PC-3 (cell line): ENCODE results near the gene MARCHF9. TPM values are rescaled to one million over a fixed set of nuclear protein-coding genes. Genes with fewer than 3 reads are reported as not detected.

Experiments used
- ATAC-seq: fragments of 200-7000 bp; cut with Tn5 transposase; 2 replicates; pipeline ENCODE4 v1.9.1; 2020; ENCODE audit warnings: mild to moderate bottlenecking, moderate library complexity
- BruUV-seq: library from RNA; stranded (reverse); fragments of 400-500 nt; replicated peaks from 2 replicates; lab custom pipeline; 2021; lab: Mats Ljungman, UMichigan
- CTCF ChIA-PET: fragments of 300-600 bp; sonication (Branson Sonifier 250); formaldehyde crosslinking; loops from one replicate; lab custom pipeline; 2022; ENCODE audit warnings: antibody characterized with exemption; lab: Charles Lee
- POLR2A ChIA-PET: fragments of 300-600 bp; sonication (Branson Sonifier 250); formaldehyde crosslinking; loops from one replicate; lab custom pipeline; 2022; ENCODE audit warnings: antibody characterized with exemption; ENCODE audit not compliant: unreplicated experiment; lab: Charles Lee
- DNase-seq: peaks from one replicate; pipeline ENCODE4 v3.0.0-alpha.2; 2015
- H2AFZ ChIP-seq: fragments of 300-600 bp; sonication (generic); 2 replicates; pipeline ENCODE4 v1.6.0; 2016; ENCODE audit warnings: antibody characterized with exemption, low read length
- H3F3A ChIP-seq: fragments of 300-600 bp; sonication (generic); one replicate; pipeline ENCODE4 v1.6.0; 2017; ENCODE audit warnings: antibody characterized with exemption, low read length, control low read depth, mild to moderate bottlenecking; ENCODE audit not compliant: unreplicated experiment
- H3K27ac ChIP-seq: fragments of 300-600 bp; sonication (generic); 2 replicates; pipeline ENCODE4 v1.5.1; 2016; ENCODE audit warnings: mild to moderate bottlenecking, low read length
- H3K27me3 ChIP-seq: fragments of 300-600 bp; sonication (generic); 2 replicates; pipeline ENCODE4 v1.6.1; 2016; ENCODE audit warnings: low read length, mixed read lengths
- H3K36me3 ChIP-seq: fragments of 300-600 bp; sonication (generic); 2 replicates; pipeline ENCODE4 v1.6.1; 2016; ENCODE audit warnings: low read depth, mixed run types, low read length, mixed read lengths
- H3K4me1 ChIP-seq: fragments of 300-600 bp; sonication (generic); 2 replicates; pipeline ENCODE4 v1.5.1; 2016; ENCODE audit warnings: low read length; ENCODE audit not compliant: insufficient read depth
- H3K4me2 ChIP-seq: fragments of 300-600 bp; sonication (generic); 2 replicates; pipeline ENCODE4 v1.6.0; 2016; ENCODE audit warnings: low read length
- H3K4me3 ChIP-seq: fragments of 300-600 bp; sonication (generic); 2 replicates; pipeline ENCODE4 v1.5.1; 2016; ENCODE audit warnings: mild to moderate bottlenecking, low read length, mixed read lengths
- H3K79me2 ChIP-seq: fragments of 300-600 bp; sonication (generic); 2 replicates; pipeline ENCODE4 v1.6.1; 2017; ENCODE audit warnings: low read length, mixed read lengths
- H3K9ac ChIP-seq: fragments of 300-600 bp; sonication (generic); 2 replicates; pipeline ENCODE4 v1.6.0; 2016; ENCODE audit warnings: mild to moderate bottlenecking, low read length
- H3K9me2 ChIP-seq: fragments of 300-600 bp; sonication (generic); replicated peaks from 2 replicates; pipeline ENCODE4 v1.6.1; 2016; ENCODE audit warnings: mixed run types, low read length, mixed read lengths
- H3K9me3 ChIP-seq: fragments of 300-600 bp; sonication (generic); 2 replicates; pipeline ENCODE4 v1.6.1; 2016; ENCODE audit warnings: low read length, mixed read lengths
- H4K20me1 ChIP-seq: fragments of 300-600 bp; sonication (generic); 2 replicates; pipeline ENCODE4 v1.6.1; 2016; ENCODE audit warnings: low read length, mixed read lengths
- CTCF ChIP-seq: fragments of 300-600 bp; sonication (generic); conservative IDR thresholded peaks from 2 replicates; pipeline ENCODE4 v1.5.1; 2017; ENCODE audit warnings: antibody characterized with exemption, low read depth, mild to moderate bottlenecking, low read length
- EZH2 ChIP-seq: fragments of 300-600 bp; sonication (generic); IDR thresholded peaks from one replicate; pipeline ENCODE4 v1.6.1; 2017; ENCODE audit warnings: antibody characterized with exemption, mild to moderate bottlenecking, low read length; ENCODE audit not compliant: unreplicated experiment
- EZH2phosphoT487 ChIP-seq: fragments of 300-600 bp; sonication (generic); IDR thresholded peaks from 2 replicates; pipeline ENCODE4 v1.6.1; 2018; ENCODE audit warnings: mild to moderate bottlenecking, antibody characterized with exemption, low read length, borderline replicate concordance
- intact Hi-C: fragments of 100-400 bp; cut with micrococcal nuclease; formaldehyde crosslinking; loops from 2 replicates; pipeline ENCODE4 v1.9.0; 2023
- total RNA-seq: library from RNA; depleted of rRNA; stranded (reverse); fragments of >200 nt; gene quantifications from 2 replicates; pipeline ENCODE4 v1.2.3, GENCODE V29; 2014

Gene MARCHF9
- total RNA-seq, 1 experiment from 2014 or later: 13.4 TPM

GRCh38 chr12:57782243-57782607 lies 27.3 kb downstream of the MARCHF9 start:
- Histone ChIP-seq H3K9me3 (no peaks in the 10 kb centered on the region), H3K27ac (no peak overlapping the region), H3K4me2 (peak overlapping the region; percentile 28; the same call in 1 of the 2 replicates), H3K27me3 (no peaks in the 10 kb centered on the region), H3K9me2 (no peaks in the 10 kb centered on the region), H3K79me2 (peaks cover 31% of the 10 kb centered on the region), H2AFZ (no peak overlapping the region), H3K9ac (no peak overlapping the region), H3F3A (no peaks in the 10 kb centered on the region), H3K4me1 (peaks cover 6% of the 10 kb centered on the region; the same call in 1 of the 2 replicates), H3K4me3 (peak overlapping the region; percentile 93; the same call in 1 of the 2 replicates), H3K36me3 (peaks cover 17% of the 10 kb centered on the region), H4K20me1 (no peaks in the 10 kb centered on the region)
- ChIA-PET CTCF (no interaction called here), POLR2A (no interaction called here)
- BruUV-seq: no TSS peak
- no peak for TF ChIP-seq CTCF
- TF ChIP-seq EZH2phosphoT487: no peak
- TF ChIP-seq EZH2: no peak
- ATAC-seq (no peak), DNase-seq (no peak)
- intact Hi-C loops: no loop called here

- no peaks in the 10 kb centered on the region for H3K27me3 ChIP-seq
- no peak within 1 kb of the TSS for H3K27ac ChIP-seq
- H3K79me2 ChIP-seq: peaks cover 31% of the 10 kb centered on the region
- peak; percentile 93 for TF ChIP-seq CTCF
- TF ChIP-seq EZH2phosphoT487: no peak
- no peaks in the 10 kb centered on the region for H4K20me1 ChIP-seq
- H3K4me1 ChIP-seq: peaks cover 6% of the 10 kb centered on the region; the same call in 1 of the 2 replicates
- BruUV-seq: TSS peak; percentile 52
- peak within 1 kb of the TSS; percentile 91 for H3K4me2 ChIP-seq
- POLR2A ChIA-PET: no interaction called here
- CTCF ChIA-PET: interaction anchor here (0.6 to 0.9 kb wide), 3 partner anchors 11 to 83 kb away, joined by 3 to 5 read pairs (median 3); partner anchors contain the start of genes EEF1AKMT3 and METTL1
- peak within 1 kb of the TSS; percentile 79 for H2AFZ ChIP-seq
- peaks cover 18% of the 10 kb centered on the region for H3K36me3 ChIP-seq
- no peaks in the 10 kb centered on the region for H3K9me2 ChIP-seq
- DNase-seq (peak; percentile 96), ATAC-seq (peak; percentile 92)
- H3K9me3 ChIP-seq: no peaks in the 10 kb centered on the region
- peak within 1 kb of the TSS; percentile 87 for H3K9ac ChIP-seq
- peak within 1 kb of the TSS; percentile 93 for H3K4me3 ChIP-seq
- H3F3A ChIP-seq: no peaks in the 10 kb centered on the region
- intact Hi-C loops: no loop called here
These were observed 27.9 kb downstream of the MARCHF9 start, which contains the start of gene TSFM for GRCh38 chr12:57782608-57783465. Gene TSFM, plus strand, starts transcription at chr12:57782787. Its CDS starts 15 bp downstream, at chr12:57782802.

GRCh38 chr12:57783466-57783801 lies 28.5 kb downstream of the MARCHF9 start:
- Histone ChIP-seq H2AFZ (no peak overlapping the region), H3K9me3 (no peaks in the 10 kb centered on the region), H3K4me2 (peak overlapping the region; percentile 91), H3K27me3 (no peaks in the 10 kb centered on the region), H3K9ac (peak overlapping the region; percentile 87), H3K9me2 (no peaks in the 10 kb centered on the region), H3K36me3 (peaks cover 18% of the 10 kb centered on the region), H3K4me1 (peaks cover 6% of the 10 kb centered on the region; the same call in 1 of the 2 replicates), H3K79me2 (peaks cover 31% of the 10 kb centered on the region), H4K20me1 (no peaks in the 10 kb centered on the region), H3K27ac (no peak overlapping the region), H3K4me3 (peak overlapping the region; percentile 93), H3F3A (no peaks in the 10 kb centered on the region)
- TF ChIP-seq CTCF (no peak), EZH2phosphoT487 (no peak), EZH2 (no peak)
- intact Hi-C loops: no loop called here
- BruUV-seq: no TSS peak
- ATAC-seq (no peak), DNase-seq (no peak)
- POLR2A ChIA-PET: no interaction called here
- CTCF ChIA-PET: interaction anchor here (0.9 kb wide), 1 partner anchor 11 kb away, joined by 3 read pairs; the partner anchor contains the start of genes EEF1AKMT3 and METTL1
